Endodermal cell (in vitro differentiated cells): ENCODE data around the gene SLC5A9. TPM values are rescaled to one million over a fixed set of nuclear protein-coding genes. Genes with fewer than 3 reads are reported as not detected.
A peak's percentile ranks its signal among the peaks of the same experiment; 100 is the strongest.

ENCODE experiments used
- DNase-seq: peaks from one replicate; pipeline ENCODE4 v3.0.0-alpha.2; 2017
- H3K27ac ChIP-seq: 2 replicates; pipeline ENCODE4 v1.5.1; 2013; ENCODE audit warnings: mild to moderate bottlenecking, low read depth, low read length, moderate library complexity
- H3K27me3 ChIP-seq: 2 replicates; pipeline ENCODE4 v1.6.1; 2013; ENCODE audit warnings: mild to moderate bottlenecking, low read length, moderate library complexity; ENCODE audit not compliant: insufficient read depth, control insufficient read depth, poor library complexity, severe bottlenecking
- H3K36me3 ChIP-seq: 2 replicates; pipeline ENCODE4 v1.7.0; 2013; ENCODE audit warnings: mild to moderate bottlenecking, low read length, moderate library complexity; ENCODE audit not compliant: control insufficient read depth, insufficient read depth
- H3K4me1 ChIP-seq: one replicate; pipeline ENCODE4 v1.7.0; 2013; ENCODE audit warnings: low read length; ENCODE audit not compliant: control insufficient read depth, insufficient read depth
- H3K4me3 ChIP-seq: 2 replicates; pipeline ENCODE4 v1.5.1; 2013; ENCODE audit warnings: mild to moderate bottlenecking, low read length, moderate library complexity
- H3K9ac ChIP-seq: 2 replicates; pipeline ENCODE4 v1.6.1; 2013; ENCODE audit warnings: mild to moderate bottlenecking, low read length, moderate library complexity; ENCODE audit not compliant: poor library complexity, severe bottlenecking; ENCODE audit errors: extremely low read depth
- H3K9me3 ChIP-seq: 2 replicates; pipeline ENCODE4 v1.6.1; 2013; ENCODE audit warnings: mild to moderate bottlenecking, low read length, moderate library complexity; ENCODE audit not compliant: control insufficient read depth
- H3K27ac Mint-ChIP-seq: 2 replicates; pipeline ENCODE4 v1.8.0; 2020; ENCODE audit warnings: mixed read lengths
- H3K27me3 Mint-ChIP-seq: 2 replicates; pipeline ENCODE4 v1.8.0; 2021; ENCODE audit warnings: mild to moderate bottlenecking, mixed read lengths; ENCODE audit not compliant: insufficient read depth
- H3K36me3 Mint-ChIP-seq: 2 replicates; pipeline ENCODE4 v1.8.0; 2020; ENCODE audit warnings: low read depth, mixed read lengths
- H3K4me1 Mint-ChIP-seq: 2 replicates; pipeline ENCODE4 v1.8.0; 2020; ENCODE audit warnings: mixed read lengths
- H3K4me3 Mint-ChIP-seq: 2 replicates; pipeline ENCODE4 v1.8.0; 2020; ENCODE audit warnings: mild to moderate bottlenecking, moderate library complexity, mixed read lengths
- H3K9me3 Mint-ChIP-seq: 2 replicates; pipeline ENCODE4 v1.8.0; 2020; ENCODE audit warnings: mild to moderate bottlenecking, mixed read lengths
- WGBS, 2 experiments: methylation state at CpG; one replicate each; pipeline versions ENCODE4 v1.1.5 to v1.1.7; 2013; ENCODE audit warnings: missing lambda C conversion rate in 2 of 2, mixed read lengths in 1 of 2; ENCODE audit not compliant: insufficient coverage in 1 of 2, insufficient read length in 1 of 2; 5-methylcytosine and 5-hydroxymethylcytosine counted together
- total RNA-seq, 2 donors: library from RNA; stranded (reverse); fragmentation: NEBNext Ultra II Directional in 1 of 2; extraction: Animal tissue kit (Norgen Biotek cat#: 25700) in 1 of 2; gene quantifications; 2 replicates in 1 of 2; 3 replicates in 1 of 2; pipeline ENCODE4 v1.2.1, GENCODE V29; 2021
- TF ChIP-seq, protein P1 (sequence below): fragments of 200-600 bp; sonication (generic); conservative IDR thresholded peaks from 2 replicates; pipeline ENCODE4 v1.5.0; 2021; ENCODE audit warnings: antibody characterized with exemption, mild to moderate bottlenecking

Gene SLC5A9
- total RNA-seq, 2 donors from 2014 or later: 52.4 to 114 TPM

DNA sequence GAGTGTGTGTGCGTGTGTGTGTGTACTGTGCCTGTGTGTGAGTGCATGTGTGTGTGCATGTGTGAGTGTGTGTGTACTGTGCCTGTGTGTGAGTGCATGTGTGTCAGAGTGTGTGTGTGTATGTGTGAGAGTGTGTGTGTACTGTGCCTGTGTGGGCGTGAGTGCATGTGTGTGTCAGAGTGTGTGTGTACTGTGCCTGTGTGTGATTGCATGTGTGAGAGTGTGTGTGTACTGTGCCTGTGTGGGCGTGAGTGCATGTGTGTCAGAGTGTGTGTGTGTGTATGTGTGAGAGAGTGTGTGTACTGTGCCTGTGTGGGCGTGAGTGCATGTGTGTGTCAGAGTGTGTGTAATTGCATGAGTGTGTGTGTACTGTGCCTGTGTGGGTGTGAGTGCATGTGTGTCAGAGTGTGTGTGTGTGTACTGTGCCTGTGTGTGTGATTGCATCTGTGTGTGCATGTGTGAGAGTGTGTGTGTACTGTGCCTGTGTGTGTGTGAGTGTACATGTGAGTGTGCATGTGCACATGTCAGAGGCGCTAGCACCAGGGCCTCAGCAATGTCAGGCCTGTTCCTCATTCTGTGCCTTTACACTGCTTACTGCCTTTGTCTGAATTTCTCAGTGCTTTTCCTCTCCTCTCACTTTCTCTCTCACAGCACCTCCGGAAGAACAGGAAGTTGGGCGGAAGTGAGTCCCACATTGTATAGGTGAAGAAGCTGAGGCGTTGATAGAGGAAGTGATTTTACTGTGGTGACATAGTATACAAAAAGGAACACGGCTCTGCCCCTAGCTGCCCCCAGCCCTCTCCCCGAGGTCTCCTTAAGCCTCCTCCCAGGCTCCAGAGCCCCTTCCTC lies 4.9 kb downstream of the SLC5A9 start:
- no peaks in the 10 kb centered on the region for H3K9me3 Mint-ChIP-seq

DNA sequence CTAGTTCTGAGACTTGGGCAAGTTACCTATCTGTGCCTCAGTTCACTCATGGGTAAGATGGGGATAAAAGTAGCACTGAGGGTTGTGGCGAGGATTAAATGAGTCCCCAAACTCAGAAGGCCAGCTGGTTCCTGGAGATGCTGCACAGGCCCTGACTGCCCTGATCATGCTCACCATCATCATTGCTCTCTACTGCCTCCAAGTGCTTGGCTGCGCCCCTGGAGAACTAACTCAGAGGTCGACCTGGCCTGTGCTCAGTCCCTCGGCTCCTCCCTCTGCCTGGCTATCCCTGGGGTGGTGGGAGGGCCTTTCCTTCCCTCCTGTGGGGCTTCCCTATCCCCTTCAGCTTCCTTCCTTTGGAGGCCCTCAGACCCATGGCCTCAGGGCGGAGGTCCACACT lies 5.6 kb downstream of the SLC5A9 start:
- TF ChIP-seq, protein P1, sequence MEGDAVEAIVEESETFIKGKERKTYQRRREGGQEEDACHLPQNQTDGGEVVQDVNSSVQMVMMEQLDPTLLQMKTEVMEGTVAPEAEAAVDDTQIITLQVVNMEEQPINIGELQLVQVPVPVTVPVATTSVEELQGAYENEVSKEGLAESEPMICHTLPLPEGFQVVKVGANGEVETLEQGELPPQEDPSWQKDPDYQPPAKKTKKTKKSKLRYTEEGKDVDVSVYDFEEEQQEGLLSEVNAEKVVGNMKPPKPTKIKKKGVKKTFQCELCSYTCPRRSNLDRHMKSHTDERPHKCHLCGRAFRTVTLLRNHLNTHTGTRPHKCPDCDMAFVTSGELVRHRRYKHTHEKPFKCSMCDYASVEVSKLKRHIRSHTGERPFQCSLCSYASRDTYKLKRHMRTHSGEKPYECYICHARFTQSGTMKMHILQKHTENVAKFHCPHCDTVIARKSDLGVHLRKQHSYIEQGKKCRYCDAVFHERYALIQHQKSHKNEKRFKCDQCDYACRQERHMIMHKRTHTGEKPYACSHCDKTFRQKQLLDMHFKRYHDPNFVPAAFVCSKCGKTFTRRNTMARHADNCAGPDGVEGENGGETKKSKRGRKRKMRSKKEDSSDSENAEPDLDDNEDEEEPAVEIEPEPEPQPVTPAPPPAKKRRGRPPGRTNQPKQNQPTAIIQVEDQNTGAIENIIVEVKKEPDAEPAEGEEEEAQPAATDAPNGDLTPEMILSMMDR: peak; percentile 83
- Histone ChIP-seq H3K9me3 (no peaks in the 10 kb centered on the region), H3K9ac (no peak overlapping the region), H3K27me3 (no peaks in the 10 kb centered on the region), H3K4me1 (peaks cover 3% of the 10 kb centered on the region), H3K27ac (no peak overlapping the region), H3K4me3 (no peak overlapping the region), H3K36me3 (peaks cover 50% of the 10 kb centered on the region)
- DNase-seq: peak; percentile 93
- Mint-ChIP-seq H3K27ac (no peak overlapping the region), H3K4me3 (no peak overlapping the region), H3K27me3 (no peaks in the 10 kb centered on the region), H3K36me3 (peaks cover 45% of the 10 kb centered on the region), H3K9me3 (no peaks in the 10 kb centered on the region), H3K4me1 (peaks cover 2% of the 10 kb centered on the region)
- WGBS, 2 experiments: 56 to 61% methylated on average over 4 to 5 of the region's 5 CpGs

More for the DNA sequence above, 4.9 kb downstream of the SLC5A9 start:
- H3K27me3 ChIP-seq: no peaks in the 10 kb centered on the region
- peaks cover 3% of the 10 kb centered on the region for H3K4me1 ChIP-seq
- WGBS, 2 experiments: 91 to 92% methylated on average over 2 to 10 of the region's 10 CpGs
- TF ChIP-seq, protein P1: no peak
- H3K9ac ChIP-seq: no peak overlapping the region
- H3K36me3 Mint-ChIP-seq: peaks cover 45% of the 10 kb centered on the region
- peaks cover 9% of the 10 kb centered on the region for H3K4me1 Mint-ChIP-seq
- H3K4me3 Mint-ChIP-seq: no peak overlapping the region
- H3K36me3 ChIP-seq: peaks cover 50% of the 10 kb centered on the region
- H3K4me3 ChIP-seq: no peak overlapping the region
- no peak overlapping the region for H3K27ac ChIP-seq
- H3K9me3 ChIP-seq: no peaks in the 10 kb centered on the region
- no peak for DNase-seq
- no peaks in the 10 kb centered on the region for H3K27me3 Mint-ChIP-seq
- H3K27ac Mint-ChIP-seq: no peak overlapping the region

DNA sequence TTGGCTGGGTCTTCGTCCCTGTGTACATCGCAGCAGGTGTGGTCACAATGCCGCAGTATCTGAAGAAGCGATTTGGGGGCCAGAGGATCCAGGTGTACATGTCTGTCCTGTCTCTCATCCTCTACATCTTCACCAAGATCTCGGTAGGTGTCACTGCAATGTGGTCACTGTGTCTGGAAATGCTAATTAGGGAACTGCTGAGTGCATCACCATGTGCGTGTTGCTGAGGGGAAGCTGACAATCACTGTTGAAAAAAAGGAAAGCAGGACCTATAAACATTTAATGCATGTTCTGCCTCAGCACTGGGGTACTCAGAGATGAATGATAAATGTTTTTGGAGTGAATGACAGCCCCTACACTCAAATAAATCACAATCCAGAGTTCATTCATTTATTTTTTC lies 6.8 kb downstream of the SLC5A9 start:
- Mint-ChIP-seq H3K4me1 (peaks cover 1% of the 10 kb centered on the region), H3K27ac (no peak overlapping the region), H3K9me3 (no peaks in the 10 kb centered on the region), H3K4me3 (no peak overlapping the region), H3K36me3 (peaks cover 51% of the 10 kb centered on the region), H3K27me3 (no peaks in the 10 kb centered on the region)
- DNase-seq: no peak
- 86 to 94% methylated on average over 4 to 6 of the region's 6 CpGs for WGBS, 2 experiments
- Histone ChIP-seq H3K4me1 (no peaks in the 10 kb centered on the region), H3K36me3 (peaks cover 45% of the 10 kb centered on the region), H3K9me3 (no peaks in the 10 kb centered on the region), H3K4me3 (no peak overlapping the region), H3K27me3 (no peaks in the 10 kb centered on the region), H3K27ac (no peak overlapping the region), H3K9ac (no peak overlapping the region)
- TF ChIP-seq, protein P1: no peak
